ENCODE measurements around the gene ACOX1.

DNA sequence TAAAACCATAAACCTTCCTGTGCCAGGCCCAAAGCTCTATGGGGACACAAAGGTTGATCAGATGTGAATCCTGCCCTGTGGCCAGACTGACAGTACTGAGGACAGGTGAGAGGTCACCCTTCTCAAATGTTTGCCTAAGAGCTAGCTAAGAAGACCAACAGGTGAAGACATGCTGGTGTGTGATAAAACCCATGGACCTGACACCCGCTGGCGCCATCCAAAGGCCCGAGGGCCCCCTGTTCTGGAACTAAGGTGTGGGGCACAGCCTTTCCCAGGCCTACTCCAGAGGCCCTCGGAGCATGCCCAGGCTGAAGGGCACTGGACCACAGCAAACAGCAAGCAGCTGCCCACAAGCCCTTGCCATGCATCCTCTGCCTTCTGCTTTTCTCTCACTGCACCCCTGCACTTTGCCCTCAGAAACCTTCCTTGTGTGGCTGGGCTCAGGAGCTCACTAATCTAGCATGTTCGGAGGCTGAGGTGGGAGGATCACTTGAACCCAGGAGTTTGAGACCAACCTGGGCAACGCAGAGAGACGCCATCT is 16.5 kb upstream of the ACOX1 start:
- TF ChIP-seq, protein P1, sequence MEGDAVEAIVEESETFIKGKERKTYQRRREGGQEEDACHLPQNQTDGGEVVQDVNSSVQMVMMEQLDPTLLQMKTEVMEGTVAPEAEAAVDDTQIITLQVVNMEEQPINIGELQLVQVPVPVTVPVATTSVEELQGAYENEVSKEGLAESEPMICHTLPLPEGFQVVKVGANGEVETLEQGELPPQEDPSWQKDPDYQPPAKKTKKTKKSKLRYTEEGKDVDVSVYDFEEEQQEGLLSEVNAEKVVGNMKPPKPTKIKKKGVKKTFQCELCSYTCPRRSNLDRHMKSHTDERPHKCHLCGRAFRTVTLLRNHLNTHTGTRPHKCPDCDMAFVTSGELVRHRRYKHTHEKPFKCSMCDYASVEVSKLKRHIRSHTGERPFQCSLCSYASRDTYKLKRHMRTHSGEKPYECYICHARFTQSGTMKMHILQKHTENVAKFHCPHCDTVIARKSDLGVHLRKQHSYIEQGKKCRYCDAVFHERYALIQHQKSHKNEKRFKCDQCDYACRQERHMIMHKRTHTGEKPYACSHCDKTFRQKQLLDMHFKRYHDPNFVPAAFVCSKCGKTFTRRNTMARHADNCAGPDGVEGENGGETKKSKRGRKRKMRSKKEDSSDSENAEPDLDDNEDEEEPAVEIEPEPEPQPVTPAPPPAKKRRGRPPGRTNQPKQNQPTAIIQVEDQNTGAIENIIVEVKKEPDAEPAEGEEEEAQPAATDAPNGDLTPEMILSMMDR (IDR thresholded peaks at IDR 0.05) = no peak
- TF ChIP-seq POLR2A (IDR thresholded peaks at IDR 0.05) = no peak

Data from transverse colon (tissue), 3 donors.